Measurements from ENCODE around the gene RGS6.

The RGS6 gene

GRCh38 chr14:71947947-71948500, 15.8 kb downstream of the RGS6 start:
- FAIRE-seq = no peak

DNA sequence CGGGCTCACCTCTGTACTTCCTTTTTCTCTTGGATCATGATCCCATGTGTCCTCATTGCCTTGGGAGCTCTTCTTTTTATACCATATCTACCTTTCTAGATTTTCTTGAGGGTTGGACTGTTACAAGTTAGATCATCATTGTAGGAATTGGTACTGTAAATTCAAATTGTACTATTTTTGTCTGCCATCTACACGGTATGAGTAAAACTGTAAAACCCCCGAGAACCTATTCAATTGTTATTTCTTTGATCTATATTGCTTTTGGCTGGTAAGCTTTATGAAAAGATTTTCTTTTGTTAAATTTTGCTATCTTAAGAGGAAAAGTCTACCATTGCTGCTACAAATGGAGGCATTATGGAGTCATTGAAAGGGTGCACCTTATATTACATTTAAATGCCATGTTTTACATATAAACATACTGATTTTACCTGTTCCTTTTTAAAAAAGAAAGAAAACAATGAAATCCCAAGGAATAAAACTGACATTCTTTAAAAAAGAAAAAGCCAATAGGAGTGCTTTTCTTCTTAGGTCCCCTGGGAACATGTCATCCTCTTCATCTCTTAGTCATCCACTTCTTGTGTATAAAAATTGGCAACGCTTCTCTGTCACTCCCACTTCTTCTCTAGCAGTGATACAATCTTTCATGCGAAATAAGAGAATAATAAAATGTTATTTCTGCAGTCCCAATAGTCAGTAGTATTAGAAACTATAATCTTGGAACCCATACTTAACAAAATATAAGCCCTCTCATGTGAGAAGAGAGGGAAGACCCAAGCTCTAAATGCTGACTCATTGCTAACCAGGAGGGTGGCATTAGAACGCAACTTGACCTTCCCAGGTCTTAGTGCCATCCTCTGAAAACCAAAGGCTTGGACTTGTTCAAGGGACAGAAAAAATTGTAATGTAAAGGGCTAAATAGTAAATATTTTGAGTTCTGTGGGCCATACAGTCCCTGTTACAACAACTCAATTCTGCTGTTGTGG, 20.4 kb downstream of the RGS6 start:
- no peak for FAIRE-seq

DNA sequence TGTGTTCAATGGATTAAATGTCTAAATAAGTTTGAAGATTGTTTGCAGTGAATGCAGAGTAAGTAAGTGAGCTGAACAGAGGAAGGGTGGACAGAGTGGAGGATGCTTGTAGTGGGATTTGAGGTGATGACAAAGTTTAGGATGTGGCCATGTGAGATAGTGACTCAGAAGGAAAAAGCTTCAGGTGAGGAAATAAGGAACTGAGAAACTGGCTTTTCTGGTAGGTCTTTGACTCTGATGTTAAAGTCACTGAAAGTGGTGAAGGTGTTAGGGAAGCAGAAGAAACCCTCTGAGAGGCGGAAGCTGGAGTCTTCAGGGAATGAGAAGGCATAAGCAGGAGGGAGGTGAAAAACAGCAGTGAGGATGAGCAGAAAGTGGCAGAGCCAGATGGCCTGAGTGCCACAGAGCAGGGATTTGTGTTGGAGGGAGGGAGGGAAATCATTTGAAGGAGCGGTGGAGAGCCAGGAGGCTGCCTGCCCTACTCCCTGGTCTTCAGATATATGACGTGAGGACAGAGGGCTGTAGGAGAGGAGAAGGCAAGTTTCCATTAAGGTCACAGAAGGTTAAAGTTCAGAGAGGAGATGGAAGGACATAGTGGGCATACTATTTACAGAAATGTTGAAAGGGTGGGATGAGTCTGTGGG, 24.8 kb downstream of the RGS6 start:
- FAIRE-seq = no peak

DNA sequence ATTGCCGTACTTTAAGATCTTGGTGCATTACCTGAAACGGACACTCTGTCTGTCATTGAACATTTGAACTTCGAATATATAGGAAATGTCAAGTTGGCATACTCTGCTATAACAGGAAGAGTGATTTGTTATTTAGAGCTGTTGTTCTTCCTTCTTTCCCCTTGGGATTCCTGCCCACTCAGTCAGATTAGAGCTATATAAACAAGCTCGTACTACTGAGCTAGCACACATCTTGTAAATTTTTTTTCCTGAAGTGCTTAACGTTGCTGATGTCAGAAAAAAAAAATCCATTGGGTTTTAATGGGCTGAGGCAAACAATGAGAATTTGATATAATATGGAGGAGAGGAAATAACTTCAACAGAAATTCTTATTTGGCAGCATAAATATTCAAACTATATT, 26.8 kb downstream of the RGS6 start:
- FAIRE-seq = no peak

DNA sequence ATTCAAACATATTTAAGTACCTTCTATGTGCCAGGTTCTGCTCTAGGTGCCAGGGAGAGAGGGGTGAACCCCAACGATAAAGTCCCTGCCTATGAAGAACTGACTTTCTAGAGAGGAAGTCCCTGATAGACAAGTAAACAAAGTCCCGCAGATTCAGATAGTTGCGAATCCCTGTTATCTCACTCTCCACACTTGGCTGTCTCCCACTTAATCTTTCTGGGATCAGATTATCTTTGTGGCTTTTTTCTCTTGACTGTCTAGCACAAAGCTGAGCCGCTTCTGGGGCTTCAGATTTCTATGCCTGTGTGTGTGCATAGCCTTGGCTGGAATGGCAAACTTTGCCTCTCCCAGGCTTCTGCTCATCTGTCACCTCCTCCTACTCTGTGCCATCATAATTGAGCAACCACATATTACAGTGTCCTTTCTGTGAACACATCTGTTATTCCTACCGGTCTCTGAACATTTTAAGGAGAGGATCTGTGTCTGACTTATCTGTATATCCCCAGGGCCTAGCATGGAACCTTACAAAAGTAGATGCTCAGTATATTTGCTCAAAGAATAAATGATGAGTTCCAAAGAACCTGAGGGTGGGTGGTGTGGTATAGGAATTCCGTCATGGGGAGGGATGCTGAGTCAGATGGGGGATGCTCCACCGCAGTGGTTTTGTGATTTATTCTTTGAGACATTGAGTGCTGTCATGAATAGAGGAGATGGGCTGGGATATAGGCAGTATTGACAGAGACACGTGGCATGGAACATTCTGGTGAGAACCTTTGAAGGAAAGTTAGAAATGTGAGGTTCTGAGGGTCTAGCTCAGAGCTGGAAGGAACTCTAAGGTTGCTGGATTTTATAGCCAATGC, 28.5 kb downstream of the RGS6 start:
- no peak for FAIRE-seq

DNA sequence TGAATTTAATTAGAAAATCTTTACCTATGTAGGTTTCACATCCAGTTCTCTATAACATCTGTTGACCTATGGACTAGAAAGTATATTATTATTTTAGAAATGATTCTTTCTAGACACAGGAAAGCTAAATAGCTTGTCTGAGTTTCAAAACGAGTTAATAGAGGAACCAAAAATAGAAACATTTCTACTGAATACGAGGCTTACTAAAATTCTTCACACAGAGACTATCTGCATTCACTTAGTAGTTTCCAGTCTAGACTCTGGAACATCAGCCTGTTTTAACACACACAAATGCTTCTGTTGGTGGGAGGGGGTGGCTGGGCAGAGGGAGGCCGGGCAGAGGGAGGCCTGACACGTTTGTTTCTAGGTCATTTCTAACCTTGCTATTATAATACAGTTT, 29.7 kb downstream of the RGS6 start:
- no peak for FAIRE-seq

- no peak for FAIRE-seq
Observed at GRCh38 chr14:71964716-71965115, 32.5 kb downstream of the RGS6 start.

GRCh38 chr14:71966528-71966927, 34.3 kb downstream of the RGS6 start:
- no peak for FAIRE-seq

DNA sequence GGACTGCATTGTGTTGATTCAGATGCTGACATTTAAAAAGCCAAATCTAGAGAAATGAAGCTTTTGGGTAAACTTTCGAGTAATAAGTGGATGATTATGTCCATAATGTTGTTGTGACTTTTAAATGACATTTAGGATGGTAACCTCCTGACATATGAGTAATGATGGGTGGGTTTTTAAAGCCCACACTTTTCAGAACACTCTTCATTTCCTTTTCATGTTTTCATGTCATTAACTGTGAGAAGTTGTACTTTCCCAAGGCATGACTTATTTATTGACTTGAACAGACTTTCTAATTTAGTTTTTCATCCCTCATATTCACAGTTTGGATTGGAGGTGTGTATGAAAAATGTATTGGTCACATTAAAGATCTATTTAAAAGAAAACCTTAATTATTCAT, 35.5 kb downstream of the RGS6 start:
- no peak for FAIRE-seq

GRCh38 chr14:71970272-71970671, 38.0 kb downstream of the RGS6 start:
- FAIRE-seq = no peak

GRCh38 chr14:71985538-71986189, 53.4 kb downstream of the RGS6 start:
- no peak for FAIRE-seq

DNA sequence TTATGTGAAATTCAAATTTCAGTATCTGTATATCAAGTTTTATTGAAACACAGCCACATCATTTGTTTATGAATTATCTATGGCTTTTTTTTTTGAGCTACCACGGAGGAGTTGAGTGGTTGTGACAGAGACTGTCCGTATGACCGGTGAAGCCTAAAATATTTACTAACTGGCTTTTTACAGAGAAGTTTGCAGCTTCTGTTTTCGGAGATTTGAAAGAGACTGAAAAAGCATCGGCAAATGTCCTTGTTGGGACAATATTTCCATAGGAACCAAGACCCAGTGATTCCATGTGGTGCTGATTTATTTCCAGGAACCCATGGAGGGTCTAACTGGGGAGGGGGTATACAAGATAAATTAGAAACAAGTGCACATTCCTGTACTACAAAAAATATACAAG, 56.2 kb downstream of the RGS6 start:
- FAIRE-seq = no peak

DNA sequence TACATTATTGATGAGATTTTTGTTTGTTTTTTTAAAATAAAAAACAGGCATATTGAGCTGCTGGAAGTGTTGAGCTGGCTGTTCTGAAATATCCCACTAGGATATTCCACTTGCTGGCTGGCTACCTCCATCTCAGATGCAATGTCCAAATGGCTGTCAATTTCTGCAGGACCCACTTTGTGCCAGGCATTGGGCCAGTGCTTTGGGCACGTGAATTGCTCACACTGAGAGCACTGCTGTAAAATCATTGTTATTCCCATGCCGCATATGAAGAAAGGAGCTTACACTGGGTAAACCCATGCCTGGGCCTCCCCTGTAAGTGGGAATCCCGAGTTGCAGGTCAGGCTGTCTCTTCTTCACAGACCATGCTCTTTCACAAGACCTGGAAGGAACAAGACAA, 56.7 kb downstream of the RGS6 start:
- FAIRE-seq = no peak

DNA sequence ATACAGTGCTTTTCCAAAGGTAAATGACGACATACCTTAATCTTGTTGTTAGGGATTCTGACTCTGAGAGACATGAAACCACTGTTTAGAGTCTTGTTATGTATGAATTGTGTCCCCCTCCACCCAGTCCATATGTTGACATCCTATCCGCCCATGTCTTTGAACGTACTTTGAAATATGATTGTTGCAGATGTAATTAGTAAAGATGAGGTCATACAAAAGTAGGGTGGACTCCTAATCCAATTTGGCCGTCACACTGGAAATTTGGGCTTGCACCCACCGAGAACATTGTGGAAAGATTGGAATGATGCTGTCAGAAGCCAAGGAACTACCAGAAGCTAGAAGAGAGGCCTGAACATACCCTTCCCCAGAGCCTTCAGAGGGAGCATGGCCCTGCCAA, 62.2 kb downstream of the RGS6 start:
- FAIRE-seq = no peak

DNA sequence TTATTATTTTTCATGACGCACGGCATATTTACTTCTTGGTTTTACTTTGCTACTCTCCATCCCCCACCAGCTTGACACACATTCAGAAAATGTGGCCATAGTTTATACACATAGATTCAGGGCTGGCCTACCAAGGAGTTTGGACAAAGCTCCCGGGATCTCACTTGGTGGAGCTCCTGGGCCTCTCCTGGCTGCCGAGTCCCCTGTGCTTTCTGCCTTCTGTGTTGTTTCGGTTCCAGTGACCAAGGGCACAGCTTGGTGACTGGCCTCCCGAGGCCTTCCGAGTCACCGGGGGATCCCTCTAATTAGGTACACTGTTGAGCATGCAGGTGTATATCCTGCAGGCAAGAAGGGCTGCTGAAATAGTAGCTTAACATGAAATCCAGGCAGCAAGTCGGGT, 63.5 kb downstream of the RGS6 start:
- no peak for FAIRE-seq

DNA sequence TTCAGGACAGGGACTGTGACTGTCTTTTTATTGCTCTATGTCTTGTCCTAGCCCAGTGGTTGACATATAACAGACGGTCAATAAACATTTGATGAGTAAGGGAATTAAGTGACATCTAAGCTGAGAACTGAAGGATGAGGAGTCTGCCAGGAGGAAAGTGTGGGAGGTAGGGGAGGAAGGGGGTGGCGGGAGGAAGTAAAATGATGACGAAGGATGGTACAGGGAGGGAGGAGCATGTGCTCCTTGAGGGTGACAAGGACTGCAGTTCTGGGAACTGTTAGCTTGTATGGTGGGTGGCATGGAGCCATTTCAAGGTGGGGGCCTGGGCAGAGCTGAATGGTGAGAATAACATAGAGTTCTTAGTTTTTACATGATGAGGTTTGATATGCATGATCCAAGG, 64.4 kb downstream of the RGS6 start:
- no peak for FAIRE-seq

- no peak for FAIRE-seq
Observed at GRCh38 chr14:72000907-72001306, 68.7 kb downstream of the RGS6 start.

GRCh38 chr14:72002731-72003130, 70.5 kb downstream of the RGS6 start:
- FAIRE-seq = no peak

- FAIRE-seq = no peak
Observed at GRCh38 chr14:72008666-72009065, 76.4 kb downstream of the RGS6 start.

GRCh38 chr14:72010474-72010873, 78.2 kb downstream of the RGS6 start:
- no peak for FAIRE-seq

- FAIRE-seq = no peak
Observed at GRCh38 chr14:72013721-72014345, 81.6 kb downstream of the RGS6 start.

DNA sequence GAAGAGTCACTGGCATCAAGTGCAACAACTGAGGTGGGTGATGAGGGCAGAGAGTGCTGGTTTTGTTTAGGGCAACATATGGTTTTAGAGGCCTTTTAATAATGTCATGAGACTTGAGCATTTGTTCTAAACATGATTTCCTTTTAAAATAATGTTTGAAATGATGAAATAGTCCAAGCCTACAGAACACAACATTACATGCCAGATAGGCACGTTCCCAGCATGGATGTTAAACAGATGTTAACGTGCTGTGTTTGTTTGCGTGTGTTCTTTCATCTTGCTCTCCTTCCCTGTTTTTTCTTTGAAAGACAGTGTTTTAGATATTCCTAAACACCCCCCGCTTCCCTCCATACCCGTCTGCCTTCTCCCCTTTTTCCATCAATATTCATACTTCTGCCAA, 82.3 kb downstream of the RGS6 start:
- FAIRE-seq = no peak
